OCI-LY7 (cell line): ENCODE data around the gene TACO1. TPM values are rescaled to one million over a fixed set of nuclear protein-coding genes. Genes with fewer than 3 reads are reported as not detected.

Experiments
- BruUV-seq: library from RNA; stranded (reverse); fragments of 400-500 nt; replicated peaks from 2 replicates; lab custom pipeline; 2021; lab: Mats Ljungman, UMichigan
- CTCF ChIA-PET: fragments of 300-600 bp; sonication (Branson Sonifier 250); formaldehyde crosslinking; loops from one replicate; lab custom pipeline; 2022; ENCODE audit warnings: antibody characterized with exemption; ENCODE audit not compliant: unreplicated experiment; lab: Charles Lee
- POLR2A ChIA-PET: fragments of 300-600 bp; sonication (Branson Sonifier 250); formaldehyde crosslinking; loops from one replicate; lab custom pipeline; 2022; ENCODE audit warnings: antibody characterized with exemption; lab: Charles Lee
- DNase-seq: peaks from one replicate; pipeline ENCODE4 v3.0.0-alpha.2; 2015; ENCODE audit warnings: low spot score
- H2AFZ ChIP-seq: fragments of 200-600 bp; sonication (generic), shearing (Covaris generic); 2 replicates; pipeline ENCODE4 v1.6.1; 2014; ENCODE audit warnings: mild to moderate bottlenecking, antibody characterized with exemption, low read length, moderate library complexity
- H3K27ac ChIP-seq: fragments of 200-600 bp; sonication (generic); 2 replicates; pipeline ENCODE4 v1.5.1; 2014; ENCODE audit warnings: mixed run types, low read depth, mild to moderate bottlenecking, moderate library complexity, low read length, inconsistent platforms; ENCODE audit not compliant: poor library complexity, severe bottlenecking
- H3K36me3 ChIP-seq: fragments of 200-600 bp; sonication (generic); 2 replicates; pipeline ENCODE4 v1.6.1; 2014; ENCODE audit warnings: mild to moderate bottlenecking, antibody characterized with exemption, low read length, moderate library complexity, mixed read lengths; ENCODE audit not compliant: insufficient read depth
- H3K4me1 ChIP-seq: fragments of 200-600 bp; sonication (generic); 2 replicates; pipeline ENCODE4 v1.5.1; 2014; ENCODE audit warnings: mild to moderate bottlenecking, low read length; ENCODE audit not compliant: insufficient read depth, poor library complexity, severe bottlenecking
- H3K4me2 ChIP-seq: fragments of 200-600 bp; sonication (generic); 2 replicates; pipeline ENCODE4 v1.6.1; 2014; ENCODE audit warnings: mild to moderate bottlenecking, low read length
- H3K4me3 ChIP-seq: fragments of 200-600 bp; sonication (generic); 2 replicates; pipeline ENCODE4 v1.5.1; 2014; ENCODE audit warnings: mild to moderate bottlenecking, low read depth, low read length; ENCODE audit not compliant: poor library complexity, severe bottlenecking
- H3K79me2 ChIP-seq: fragments of 200-600 bp; sonication (generic); 2 replicates; pipeline ENCODE4 v1.6.1; 2016; ENCODE audit warnings: low read depth, mild to moderate bottlenecking, low read length, moderate library complexity, mixed read lengths; ENCODE audit not compliant: insufficient read depth
- H3K9me2 ChIP-seq: fragments of 200-600 bp; sonication (generic); 2 replicates; pipeline ENCODE4 v1.6.1; 2016; ENCODE audit warnings: mild to moderate bottlenecking, low read length, mixed read lengths; ENCODE audit not compliant: insufficient read depth
- H3K9me3 ChIP-seq: fragments of 200-600 bp; sonication (generic); 2 replicates; pipeline ENCODE4 v1.6.1; 2014; ENCODE audit warnings: mild to moderate bottlenecking, mixed run types, low read length, mixed read lengths
- H4K20me1 ChIP-seq: fragments of 200-600 bp; sonication (generic); 2 replicates; pipeline ENCODE4 v1.6.1; 2014; ENCODE audit warnings: mild to moderate bottlenecking, antibody characterized with exemption, low read length, moderate library complexity, mixed read lengths; ENCODE audit not compliant: insufficient read depth
- CTCF ChIP-seq: fragments of 200-600 bp; sonication (generic); conservative IDR thresholded peaks from 2 replicates; pipeline ENCODE4 v1.5.1; 2014; ENCODE audit warnings: mild to moderate bottlenecking, antibody characterized with exemption, low read length, moderate library complexity, mixed read lengths
- EZH2phosphoT487 ChIP-seq: fragments of 200-600 bp; sonication (generic); IDR thresholded peaks from 2 replicates; pipeline ENCODE4 v1.6.1; 2018; ENCODE audit warnings: low read depth, borderline replicate concordance, mild to moderate bottlenecking, mixed run types, antibody characterized with exemption, low read length, moderate library complexity, mixed read lengths
- intact Hi-C: fragments of 100-400 bp; cut with micrococcal nuclease; formaldehyde crosslinking; loops from one replicate; pipeline ENCODE4 v1.10.0; 2022; ENCODE audit not compliant: unreplicated experiment
- total RNA-seq, 2 experiments: library from RNA; depleted of rRNA in 1 of 2; stranded (reverse); fragments of >200 nt in 1 of 2; shearing (Covaris generic) in 1 of 2; gene quantifications; 2 replicates each; pipeline ENCODE4 v1.2.3, GENCODE V29; 2014 to 2022

TACO1 gene
- total RNA-seq, 2 experiments from 2014 or later = 13.4 to 26.0 TPM

- Histone ChIP-seq H3K9me2 (no peaks in the 10 kb centered on the region), H4K20me1 (no peaks in the 10 kb centered on the region), H3K79me2 (no peaks in the 10 kb centered on the region), H2AFZ (no peak overlapping the region), H3K9me3 (no peaks in the 10 kb centered on the region), H3K27ac (no peak overlapping the region), H3K4me3 (no peak overlapping the region), H3K4me1 (no peaks in the 10 kb centered on the region), H3K4me2 (no peak overlapping the region), H3K36me3 (peaks cover 28% of the 10 kb centered on the region; the same call in 1 of the 2 replicates)
- CTCF ChIA-PET = interaction anchor here (0.6 kb wide), 1 partner anchor 12 kb away, joined by 3 read pairs; no protein-coding TSS in a partner anchor
- POLR2A ChIA-PET = no interaction called here
- BruUV-seq = no TSS peak
- TF ChIP-seq CTCF = no peak
- no peak for TF ChIP-seq EZH2phosphoT487
- DNase-seq = no peak
- intact Hi-C loops = no loop called here
These were observed 30.9 kb downstream of the TACO1 start for GRCh38 chr17:63631626-63632025.

GRCh38 chr17:63633742-63634141 lies 33.0 kb downstream of the TACO1 start:
- POLR2A ChIA-PET = no interaction called here
- Histone ChIP-seq H3K4me1 (no peaks in the 10 kb centered on the region), H3K9me3 (no peaks in the 10 kb centered on the region), H3K36me3 (peaks cover 28% of the 10 kb centered on the region; the same call in 1 of the 2 replicates), H3K79me2 (no peaks in the 10 kb centered on the region), H2AFZ (no peak overlapping the region), H3K4me3 (no peak overlapping the region), H3K9me2 (no peaks in the 10 kb centered on the region), H3K4me2 (no peak overlapping the region), H4K20me1 (no peaks in the 10 kb centered on the region), H3K27ac (no peak overlapping the region)
- DNase-seq = no peak
- intact Hi-C loops = no loop called here
- no TSS peak for BruUV-seq
- no peak for TF ChIP-seq EZH2phosphoT487
- TF ChIP-seq CTCF = no peak
- CTCF ChIA-PET = interaction anchor here (0.6 kb wide), 1 partner anchor 140 kb away, joined by 3 read pairs; the partner anchor contains the start of gene DDX42

- BruUV-seq = no TSS peak
- CTCF ChIA-PET = interaction anchor here (0.6 kb wide), 1 partner anchor 140 kb away, joined by 3 read pairs; the partner anchor contains the start of gene DDX42
These were observed 33.5 kb downstream of the TACO1 start for GRCh38 chr17:63634163-63634562.

More at GRCh38 chr17:63634163-63634562, 33.5 kb downstream of the TACO1 start:
- Histone ChIP-seq H3K4me1 (no peaks in the 10 kb centered on the region), H3K79me2 (no peaks in the 10 kb centered on the region), H2AFZ (no peak overlapping the region), H3K4me2 (no peak overlapping the region), H3K36me3 (peaks cover 28% of the 10 kb centered on the region; the same call in 1 of the 2 replicates), H3K4me3 (no peak overlapping the region), H3K9me2 (no peaks in the 10 kb centered on the region), H3K27ac (no peak overlapping the region), H3K9me3 (no peaks in the 10 kb centered on the region), H4K20me1 (no peaks in the 10 kb centered on the region)
- TF ChIP-seq EZH2phosphoT487 (no peak), CTCF (no peak)
- POLR2A ChIA-PET = interaction anchor here (0.6 kb wide), 1 partner anchor 12 kb away, joined by 3 read pairs; the partner anchor contains the start of gene MAP3K3
- DNase-seq = no peak
- intact Hi-C loops = no loop called here
